ENCODE data around the gene LRRC4.

- no peak for TF ChIP-seq CTCF (IDR thresholded peaks at IDR 0.05; ENCODE audit: extremely low read depth in 1 of 2, insufficient read depth in 1 of 2, low read depth in 1 of 2, low read length in 2 of 2)
- no peak for TF ChIP-seq EZH2 (IDR thresholded peaks at IDR 0.05; ENCODE audit: borderline replicate concordance, low read depth, low read length, severe bottlenecking)
- no peak for TF ChIP-seq MAX (IDR thresholded peaks at IDR 0.05; ENCODE audit: insufficient read depth, insufficient read length)
- no peak for TF ChIP-seq POLR2AphosphoS5 (IDR thresholded peaks at IDR 0.05; ENCODE audit: insufficient read depth, low read depth, low read length)
Measured at GRCh38 chr7:128045158-128045557, 13.9 kb upstream of the LRRC4 start.
